Peyer's patch (tissue), 4 donors: ENCODE measurements around the gene FBXO40.

Experiments
- CTCF ChIP-seq, 6 experiments: fragments of 450-650 bp in 4 of 6; fragments of 200-600 bp in 2 of 6; sonication (generic) in 1 of 6; IDR thresholded peaks; one replicate each; pipeline ENCODE4 v1.5.1; 2017 to 2019; ENCODE audit warnings: antibody characterized with exemption in 6 of 6, mild to moderate bottlenecking in 3 of 6, moderate library complexity in 1 of 6
- POLR2A ChIP-seq, 2 donors: fragments of 450-650 bp; IDR thresholded peaks; one replicate each; pipeline ENCODE4 v1.5.1; 2017; ENCODE audit warnings: antibody characterized with exemption in 2 of 2, mild to moderate bottlenecking in 2 of 2, moderate library complexity in 2 of 2

- TF ChIP-seq POLR2A (IDR thresholded peaks at IDR 0.05) (no peak), CTCF (IDR thresholded peaks at IDR 0.05) (no peak)
Measured at GRCh38 chr3:121663171-121663847, 70.1 kb downstream of the FBXO40 start.
